Astrocyte (in vitro differentiated cells and primary cell): ENCODE results near the gene DEDD2. TPM values are rescaled to one million over a fixed set of nuclear protein-coding genes. Genes with fewer than 3 reads are reported as not detected.

Experiments
- DNase-seq: peaks from one replicate; pipeline ENCODE4 v3.0.0-alpha.2; 2010; ENCODE audit warnings: low read depth
- FAIRE-seq: peaks from 2 replicates; lab custom pipeline; 2011; peaks lifted over from hg19 to GRCh38; lab: Jason Lieb, UNC
- H2AFZ ChIP-seq: 2 replicates; pipeline ENCODE4 v1.6.0; 2012; ENCODE audit warnings: low read depth, low read length, inconsistent platforms
- H3K27ac ChIP-seq: 2 replicates; pipeline ENCODE4 v1.5.1; 2011; ENCODE audit warnings: low read depth, low read length, inconsistent platforms
- H3K27me3 ChIP-seq: 2 replicates; pipeline ENCODE4 v1.6.0; 2011; ENCODE audit warnings: low read length, inconsistent platforms; ENCODE audit not compliant: insufficient read depth
- H3K36me3 ChIP-seq: 2 replicates; pipeline ENCODE4 v1.5.1; 2011; ENCODE audit warnings: low read length, inconsistent platforms; ENCODE audit not compliant: insufficient read depth
- H3K4me1 ChIP-seq: 2 replicates; pipeline ENCODE4 v1.5.1; 2011; ENCODE audit warnings: low read length, inconsistent platforms; ENCODE audit not compliant: insufficient read depth
- H3K4me2 ChIP-seq: 2 replicates; pipeline ENCODE4 v1.6.0; 2012; ENCODE audit warnings: low read length, inconsistent platforms
- H3K4me3 ChIP-seq: 2 replicates; pipeline ENCODE4 v1.5.1; 2011; ENCODE audit warnings: low read depth, mild to moderate bottlenecking, low read length, inconsistent platforms; ENCODE audit not compliant: insufficient read depth
- H3K79me2 ChIP-seq: 2 replicates; pipeline ENCODE4 v1.6.0; 2012; ENCODE audit warnings: mild to moderate bottlenecking, low read length, inconsistent platforms; ENCODE audit not compliant: insufficient read depth
- H3K9ac ChIP-seq: 2 replicates; pipeline ENCODE4 v1.6.0; 2012; ENCODE audit warnings: mild to moderate bottlenecking, low read length, inconsistent platforms
- H3K9me3 ChIP-seq: 2 replicates; pipeline ENCODE4 v1.5.1; 2012; ENCODE audit warnings: low read depth, mild to moderate bottlenecking, low read length, inconsistent platforms; ENCODE audit not compliant: insufficient read depth
- H4K20me1 ChIP-seq: 2 replicates; pipeline ENCODE4 v1.6.0; 2012; ENCODE audit warnings: low read length, inconsistent platforms; ENCODE audit not compliant: insufficient read depth
- H3K27ac Mint-ChIP-seq: one replicate; pipeline ENCODE4 v1.8.0; 2021; ENCODE audit warnings: mild to moderate bottlenecking, mixed read lengths; ENCODE audit not compliant: unreplicated experiment
- H3K27me3 Mint-ChIP-seq: one replicate; pipeline ENCODE4 v1.8.0; 2021; ENCODE audit warnings: low read depth, mixed read lengths; ENCODE audit not compliant: unreplicated experiment
- H3K36me3 Mint-ChIP-seq: one replicate; pipeline ENCODE4 v1.8.0; 2021; ENCODE audit warnings: low read depth, mixed read lengths; ENCODE audit not compliant: unreplicated experiment
- H3K4me1 Mint-ChIP-seq: one replicate; pipeline ENCODE4 v1.8.0; 2021; ENCODE audit warnings: low read depth, mixed read lengths; ENCODE audit not compliant: unreplicated experiment
- H3K4me3 Mint-ChIP-seq: one replicate; pipeline ENCODE4 v1.8.0; 2021; ENCODE audit warnings: mild to moderate bottlenecking, moderate library complexity, mixed read lengths; ENCODE audit not compliant: unreplicated experiment
- H3K9me3 Mint-ChIP-seq: one replicate; pipeline ENCODE4 v1.8.0; 2021; ENCODE audit warnings: mild to moderate bottlenecking, mixed read lengths; ENCODE audit not compliant: unreplicated experiment
- CTCF ChIP-seq: IDR thresholded peaks from 2 replicates; pipeline ENCODE4 v1.5.1; 2011; ENCODE audit warnings: low read depth, mild to moderate bottlenecking, inconsistent platforms, low read length, moderate library complexity; ENCODE audit not compliant: insufficient read depth
- EZH2 ChIP-seq: IDR thresholded peaks from 2 replicates; pipeline ENCODE4 v1.6.1; 2012; ENCODE audit warnings: mild to moderate bottlenecking, low read length, inconsistent platforms; ENCODE audit not compliant: insufficient read depth
- total RNA-seq: library from RNA; stranded (reverse); gene quantifications from 2 replicates; pipeline ENCODE4 v1.2.1, GENCODE V29; 2021

DEDD2 gene
- total RNA-seq, 1 donor from 2014 or later = 26.1 TPM

- Histone ChIP-seq H4K20me1 (peaks cover 29% of the 10 kb centered on the region), H2AFZ (peak within 1 kb of the TSS; percentile 83), H3K4me2 (peak within 1 kb of the TSS; percentile 95), H3K27me3 (no peaks in the 10 kb centered on the region), H3K79me2 (peaks cover 44% of the 10 kb centered on the region), H3K27ac (peak within 1 kb of the TSS; percentile 89), H3K9ac (peak within 1 kb of the TSS; percentile 98), H3K9me3 (no peaks in the 10 kb centered on the region), H3K4me1 (peaks cover 32% of the 10 kb centered on the region), H3K4me3 (peak within 1 kb of the TSS; percentile 89), H3K36me3 (peaks cover 3% of the 10 kb centered on the region)
- peak within 1 kb of the TSS; percentile 94 for H3K27ac Mint-ChIP-seq
- TF ChIP-seq CTCF = no peak
- TF ChIP-seq EZH2 = no peak
- H3K9me3 Mint-ChIP-seq = peaks cover 3% of the 10 kb centered on the region
- no peak for FAIRE-seq
- H3K4me3 Mint-ChIP-seq = peak within 1 kb of the TSS; percentile 85
- peaks cover 2% of the 10 kb centered on the region for H3K36me3 Mint-ChIP-seq
- H3K27me3 Mint-ChIP-seq = no peaks in the 10 kb centered on the region
- peak; percentile 66 for DNase-seq
- peaks cover 13% of the 10 kb centered on the region for H3K4me1 Mint-ChIP-seq
These were observed 37.6 kb upstream of the DEDD2 start, which contains the start of gene ERF for GRCh38 chr19:42254850-42255765. Gene ERF (minus strand): TSS chr19:42255128. CDS start chr19:42254999, 129 bp downstream.

- TF ChIP-seq CTCF = no peak
- no peak for TF ChIP-seq EZH2
- FAIRE-seq = no peak
- Histone ChIP-seq H3K79me2 (peaks cover 52% of the 10 kb centered on the region), H3K27ac (peak overlapping the region; percentile 89), H4K20me1 (peaks cover 38% of the 10 kb centered on the region), H3K9ac (peak overlapping the region; percentile 98), H3K27me3 (no peaks in the 10 kb centered on the region), H3K36me3 (peaks cover 9% of the 10 kb centered on the region), H3K9me3 (no peaks in the 10 kb centered on the region), H3K4me1 (peaks cover 32% of the 10 kb centered on the region), H3K4me3 (peak overlapping the region; percentile 89), H2AFZ (no peak overlapping the region), H3K4me2 (peak overlapping the region; percentile 83)
- DNase-seq = no peak
- Mint-ChIP-seq H3K9me3 (peaks cover 3% of the 10 kb centered on the region), H3K27me3 (no peaks in the 10 kb centered on the region), H3K4me3 (peak overlapping the region; percentile 85), H3K27ac (no peak overlapping the region), H3K4me1 (peaks cover 16% of the 10 kb centered on the region), H3K36me3 (peaks cover 6% of the 10 kb centered on the region)
These were observed 36.8 kb upstream of the DEDD2 start for GRCh38 chr19:42254089-42254849.
